OCI-LY3 (cell line): ENCODE results near the gene ZNF488.

Experiments used
- H2AFZ ChIP-seq: fragments of 200-600, 300-600 bp; shearing (Covaris generic); 2 replicates; pipeline ENCODE4 v1.6.0; 2014; ENCODE audit warnings: antibody characterized with exemption, low read depth, low read length
- H3K27ac ChIP-seq: fragments of 200-600, 300-600 bp; sonication (generic); 2 replicates; pipeline ENCODE4 v1.5.1; 2014; ENCODE audit warnings: mild to moderate bottlenecking, low read length, moderate library complexity, mixed read lengths
- H3K27me3 ChIP-seq: fragments of 200-600, 300-600 bp; sonication (generic); 2 replicates; pipeline ENCODE4 v1.6.1; 2014; ENCODE audit warnings: low read depth, low read length, mixed read lengths
- H3K36me3 ChIP-seq: fragments of 200-600, 300-600 bp; sonication (generic); replicated peaks from 2 replicates; pipeline ENCODE3; 2014; ENCODE audit warnings: low read depth, low read length, mixed read lengths
- H3K4me1 ChIP-seq: fragments of 300-600, 200-600 bp; sonication (generic); 2 replicates; pipeline ENCODE4 v1.6.1; 2014; ENCODE audit warnings: low read length, mixed read lengths
- H3K4me2 ChIP-seq: fragments of 200-600, 300-600 bp; sonication (generic); 2 replicates; pipeline ENCODE4 v1.6.1; 2014; ENCODE audit warnings: low read length, mixed read lengths
- H3K4me3 ChIP-seq: fragments of 300-600, 200-600 bp; sonication (generic); 2 replicates; pipeline ENCODE4 v1.5.1; 2014; ENCODE audit warnings: antibody characterized with exemption, mild to moderate bottlenecking, low read length, moderate library complexity
- H3K79me2 ChIP-seq: fragments of 300-600, 200-600 bp; shearing (Covaris generic); 2 replicates; pipeline ENCODE4 v1.6.1; 2014; ENCODE audit warnings: mild to moderate bottlenecking, low read length, mixed read lengths
- H3K9ac ChIP-seq: fragments of 300-600, 200-600 bp; shearing (Covaris generic); 2 replicates; pipeline ENCODE4 v1.6.0; 2014; ENCODE audit warnings: mild to moderate bottlenecking, low read length, moderate library complexity
- H3K9me3 ChIP-seq: fragments of 200-600, 300-600 bp; shearing (Covaris generic); 2 replicates; pipeline ENCODE4 v1.6.1; 2014; ENCODE audit warnings: low read length, mixed read lengths; ENCODE audit not compliant: insufficient read depth
- H4K20me1 ChIP-seq: fragments of 200-600, 300-600 bp; sonication (generic); 2 replicates; pipeline ENCODE4 v1.6.1; 2016; ENCODE audit warnings: low read length, mixed read lengths; ENCODE audit not compliant: insufficient read depth
- EZH2phosphoT487 ChIP-seq: fragments of 200-600 bp; shearing (Covaris generic); IDR thresholded peaks from 2 replicates; pipeline ENCODE4 v1.6.1; 2018; ENCODE audit warnings: antibody characterized with exemption, mixed run types, low read depth
- TF ChIP-seq, protein P1 (sequence below): fragments of 200-600, 300-600 bp; sonication (generic); IDR thresholded peaks from 2 replicates; pipeline ENCODE4 v1.5.1; 2014; ENCODE audit warnings: antibody characterized with exemption, low read length, low read depth

ZNF488 gene

DNA sequence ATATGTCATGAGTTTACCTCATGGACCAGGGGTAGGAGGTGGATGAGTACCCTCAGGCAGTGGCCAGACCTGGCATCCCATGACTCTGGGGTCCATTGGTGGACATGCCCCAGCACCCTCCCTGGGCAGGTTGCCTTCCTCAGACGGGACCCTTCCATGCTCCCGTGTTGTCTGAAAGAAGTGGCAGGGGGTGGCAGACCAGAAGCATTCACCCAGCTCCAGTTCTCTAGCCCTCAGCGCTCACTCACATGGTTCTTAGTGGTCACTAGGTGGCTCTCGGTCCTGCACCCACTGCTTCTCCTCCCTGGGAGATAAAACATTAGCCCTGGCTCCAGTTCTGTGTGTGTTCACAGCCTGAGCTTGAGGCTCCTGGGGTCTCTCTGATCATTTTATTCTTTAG, 29.9 kb downstream of the ZNF488 start:
- H3K36me3 ChIP-seq, result no peaks in the 10 kb centered on the region
- TF ChIP-seq EZH2phosphoT487, result no peak
- TF ChIP-seq, protein P1, sequence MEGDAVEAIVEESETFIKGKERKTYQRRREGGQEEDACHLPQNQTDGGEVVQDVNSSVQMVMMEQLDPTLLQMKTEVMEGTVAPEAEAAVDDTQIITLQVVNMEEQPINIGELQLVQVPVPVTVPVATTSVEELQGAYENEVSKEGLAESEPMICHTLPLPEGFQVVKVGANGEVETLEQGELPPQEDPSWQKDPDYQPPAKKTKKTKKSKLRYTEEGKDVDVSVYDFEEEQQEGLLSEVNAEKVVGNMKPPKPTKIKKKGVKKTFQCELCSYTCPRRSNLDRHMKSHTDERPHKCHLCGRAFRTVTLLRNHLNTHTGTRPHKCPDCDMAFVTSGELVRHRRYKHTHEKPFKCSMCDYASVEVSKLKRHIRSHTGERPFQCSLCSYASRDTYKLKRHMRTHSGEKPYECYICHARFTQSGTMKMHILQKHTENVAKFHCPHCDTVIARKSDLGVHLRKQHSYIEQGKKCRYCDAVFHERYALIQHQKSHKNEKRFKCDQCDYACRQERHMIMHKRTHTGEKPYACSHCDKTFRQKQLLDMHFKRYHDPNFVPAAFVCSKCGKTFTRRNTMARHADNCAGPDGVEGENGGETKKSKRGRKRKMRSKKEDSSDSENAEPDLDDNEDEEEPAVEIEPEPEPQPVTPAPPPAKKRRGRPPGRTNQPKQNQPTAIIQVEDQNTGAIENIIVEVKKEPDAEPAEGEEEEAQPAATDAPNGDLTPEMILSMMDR, result no peak
- H3K27ac ChIP-seq, result no peak overlapping the region
- no peaks in the 10 kb centered on the region for H3K27me3 ChIP-seq
- no peak overlapping the region for H2AFZ ChIP-seq
- no peak overlapping the region for H3K4me2 ChIP-seq
- no peaks in the 10 kb centered on the region for H3K4me1 ChIP-seq
- no peaks in the 10 kb centered on the region for H4K20me1 ChIP-seq
- no peaks in the 10 kb centered on the region for H3K9me3 ChIP-seq
- no peak overlapping the region for H3K4me3 ChIP-seq
- H3K79me2 ChIP-seq, result no peaks in the 10 kb centered on the region
- no peak overlapping the region for H3K9ac ChIP-seq

DNA sequence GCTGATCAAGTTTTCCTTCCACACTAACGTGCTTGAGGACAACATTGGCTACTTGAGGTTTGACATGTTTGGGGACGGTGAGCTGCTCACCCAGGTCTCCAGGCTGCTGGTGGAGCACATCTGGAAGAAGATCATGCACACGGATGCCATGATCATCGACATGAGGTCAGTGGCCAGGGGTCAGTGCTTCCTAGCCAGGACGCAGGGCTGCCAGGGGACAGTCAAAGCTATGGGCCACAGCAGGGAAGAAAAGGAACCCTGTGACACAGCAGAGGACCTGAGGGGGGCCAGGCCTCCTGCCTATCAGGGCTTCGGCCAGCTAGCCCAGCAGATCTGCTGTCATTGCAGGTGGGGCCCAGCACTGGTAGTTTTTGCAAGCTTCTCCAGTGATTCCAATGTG, 30.7 kb downstream of the ZNF488 start:
- no peaks in the 10 kb centered on the region for H3K4me1 ChIP-seq
- H3K9me3 ChIP-seq, result no peaks in the 10 kb centered on the region
- H3K27me3 ChIP-seq, result no peaks in the 10 kb centered on the region
- H3K9ac ChIP-seq, result no peak overlapping the region
- no peak for TF ChIP-seq EZH2phosphoT487
- TF ChIP-seq, protein P1, result no peak
- no peak overlapping the region for H3K4me2 ChIP-seq
- no peaks in the 10 kb centered on the region for H3K79me2 ChIP-seq
- H3K4me3 ChIP-seq, result no peak overlapping the region
- no peaks in the 10 kb centered on the region for H3K36me3 ChIP-seq
- no peaks in the 10 kb centered on the region for H4K20me1 ChIP-seq
- H3K27ac ChIP-seq, result no peak overlapping the region
- H2AFZ ChIP-seq, result no peak overlapping the region

DNA sequence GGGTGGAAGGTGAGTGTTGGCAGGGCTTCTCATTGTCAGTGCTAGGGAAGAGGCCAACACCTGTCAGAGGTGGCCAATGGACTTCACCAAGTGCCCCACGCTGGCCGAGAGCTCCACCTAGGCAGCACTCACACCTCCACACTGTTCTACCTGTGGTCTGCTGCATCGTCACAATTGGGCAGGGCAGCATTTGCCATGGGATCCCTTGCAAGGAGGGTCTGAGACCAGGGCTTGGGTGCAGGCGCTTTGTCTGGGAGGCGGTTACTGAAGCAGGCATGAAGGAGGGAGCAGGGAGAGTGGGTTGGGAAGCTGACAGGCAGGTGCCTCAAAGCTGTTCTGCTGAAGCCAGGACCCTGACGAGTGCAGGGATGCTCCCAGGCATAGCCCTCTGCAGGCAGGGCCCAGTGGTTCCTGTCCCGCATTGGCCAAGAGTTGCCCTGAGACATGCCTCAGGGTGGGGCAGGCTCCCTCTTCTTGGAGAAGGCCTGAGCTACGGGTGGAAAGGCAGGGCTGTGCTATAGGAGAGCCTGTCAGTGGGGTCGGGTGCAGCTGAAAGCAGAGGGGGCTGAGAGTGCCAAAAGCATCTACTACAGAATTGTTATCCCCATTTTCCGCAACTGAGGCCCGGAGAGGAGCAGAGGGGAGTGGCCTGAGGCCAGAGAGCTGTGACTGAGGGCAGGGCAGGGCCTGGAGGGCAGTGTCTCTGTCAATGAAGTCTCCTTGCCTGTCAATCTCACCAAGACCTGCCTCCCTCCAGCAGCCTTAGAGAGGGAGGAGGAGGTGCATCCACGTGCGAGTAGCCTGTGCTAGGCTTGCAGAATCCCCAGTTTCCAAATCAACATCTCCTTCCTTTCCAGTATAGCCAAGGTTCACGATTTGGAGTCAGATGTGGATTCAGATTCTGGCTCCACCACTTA, 31.9 kb downstream of the ZNF488 start:
- Histone ChIP-seq H3K4me2 (no peak overlapping the region), H3K79me2 (no peaks in the 10 kb centered on the region), H2AFZ (no peak overlapping the region), H3K9me3 (no peaks in the 10 kb centered on the region), H3K4me1 (no peaks in the 10 kb centered on the region), H3K27ac (no peak overlapping the region), H3K9ac (no peak overlapping the region), H3K36me3 (no peaks in the 10 kb centered on the region), H3K27me3 (no peaks in the 10 kb centered on the region), H3K4me3 (no peak overlapping the region), H4K20me1 (no peaks in the 10 kb centered on the region)
- no peak for TF ChIP-seq EZH2phosphoT487
- TF ChIP-seq, protein P1, result no peak

DNA sequence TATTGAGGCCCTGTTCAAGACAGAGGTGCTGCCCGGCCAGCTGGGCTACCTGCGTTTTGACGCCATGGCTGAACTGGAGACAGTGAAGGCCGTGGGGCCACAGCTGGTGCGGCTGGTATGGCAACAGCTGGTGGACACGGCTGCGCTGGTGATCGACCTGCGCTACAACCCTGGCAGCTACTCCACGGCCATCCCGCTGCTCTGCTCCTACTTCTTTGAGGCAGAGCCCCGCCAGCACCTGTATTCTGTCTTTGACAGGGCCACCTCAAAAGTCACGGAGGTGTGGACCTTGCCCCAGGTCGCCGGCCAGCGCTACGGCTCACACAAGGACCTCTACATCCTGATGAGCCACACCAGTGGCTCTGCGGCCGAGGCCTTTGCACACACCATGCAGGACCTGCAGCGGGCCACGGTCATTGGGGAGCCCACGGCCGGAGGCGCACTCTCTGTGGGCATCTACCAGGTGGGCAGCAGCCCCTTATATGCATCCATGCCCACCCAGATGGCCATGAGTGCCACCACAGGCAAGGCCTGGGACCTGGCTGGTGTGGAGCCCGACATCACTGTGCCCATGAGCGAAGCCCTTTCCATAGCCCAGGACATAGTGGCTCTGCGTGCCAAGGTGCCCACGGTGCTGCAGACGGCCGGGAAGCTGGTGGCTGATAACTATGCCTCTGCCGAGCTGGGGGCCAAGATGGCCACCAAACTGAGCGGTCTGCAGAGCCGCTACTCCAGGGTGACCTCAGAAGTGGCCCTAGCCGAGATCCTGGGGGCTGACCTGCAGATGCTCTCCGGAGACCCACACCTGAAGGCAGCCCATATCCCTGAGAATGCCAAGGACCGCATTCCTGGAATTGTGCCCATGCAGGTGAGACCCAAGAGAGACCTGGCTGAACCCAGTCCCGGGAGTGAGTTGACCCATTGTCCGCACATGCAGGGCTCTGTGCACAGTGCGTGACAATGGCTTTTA, 33.1 kb downstream of the ZNF488 start:
- Histone ChIP-seq H3K4me1 (no peaks in the 10 kb centered on the region), H3K36me3 (no peaks in the 10 kb centered on the region), H3K27me3 (no peaks in the 10 kb centered on the region), H3K9me3 (no peaks in the 10 kb centered on the region), H2AFZ (no peak overlapping the region), H3K4me3 (no peak overlapping the region), H4K20me1 (no peaks in the 10 kb centered on the region), H3K27ac (no peak overlapping the region), H3K79me2 (no peaks in the 10 kb centered on the region), H3K9ac (no peak overlapping the region), H3K4me2 (no peak overlapping the region)
- no peak for TF ChIP-seq EZH2phosphoT487
- TF ChIP-seq, protein P1, result no peak
